GM12891 (cell line): ENCODE measurements around the gene SCRN3.
"Not testable (repeated sequence)": the region's sequence is repeated elsewhere in the genome, so short reads cannot be mapped to it uniquely, and the experiment has no call there.

Source experiments
- DNase-seq: peaks from one replicate; pipeline ENCODE4 v3.0.0; 2011; ENCODE audit warnings: low spot score; ENCODE audit not compliant: insufficient read length
- FAIRE-seq: peaks from 2 replicates; lab custom pipeline; 2011; peaks lifted over from hg19 to GRCh38; lab: Jason Lieb, UNC
- PAX5 ChIP-seq: IDR thresholded peaks from 2 replicates; pipeline ENCODE4 v1.6.1; 2011; ENCODE audit warnings: low read length, moderate library complexity, mild to moderate bottlenecking; ENCODE audit not compliant: insufficient read depth, severe bottlenecking
- POLR2A ChIP-seq: IDR thresholded peaks from 2 replicates; pipeline ENCODE4 v1.6.1; 2011; ENCODE audit warnings: low read depth, low read length, control low read depth
- POLR2AphosphoS5 ChIP-seq: IDR thresholded peaks from 2 replicates; pipeline ENCODE4 v1.6.1; 2011; ENCODE audit warnings: low read depth, low read length, control low read depth
- POU2F2 ChIP-seq: IDR thresholded peaks from 2 replicates; pipeline ENCODE4 v1.6.1; 2011; ENCODE audit warnings: low read depth, mild to moderate bottlenecking, control low read depth, low read length, moderate library complexity
- SPI1 ChIP-seq: IDR thresholded peaks from 2 replicates; pipeline ENCODE4 v1.6.1; 2011; ENCODE audit warnings: low read depth, low read length, control low read depth
- TAF1 ChIP-seq: IDR thresholded peaks from 2 replicates; pipeline ENCODE4 v1.6.1; 2011; ENCODE audit warnings: low read depth, low read length, control low read depth

SCRN3 gene

DNA sequence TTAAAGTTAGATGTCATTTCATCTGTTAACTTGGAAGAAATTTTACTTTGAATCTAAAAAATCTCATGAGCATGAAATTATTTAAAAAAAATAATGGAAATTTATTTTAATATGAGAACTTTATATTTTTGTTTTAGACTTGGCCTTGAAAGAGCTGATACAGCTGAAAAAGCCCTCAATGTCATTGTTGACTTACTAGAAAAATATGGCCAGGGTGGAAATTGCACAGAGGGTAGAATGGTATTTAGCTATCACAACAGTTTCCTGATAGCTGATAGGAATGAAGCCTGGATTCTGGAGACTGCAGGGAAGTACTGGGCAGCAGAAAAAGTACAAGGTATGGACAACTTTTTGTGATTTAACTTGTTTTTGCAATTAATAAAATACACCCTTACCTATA lies 5.3 kb downstream of the SCRN3 start:
- no peak for FAIRE-seq
- TF ChIP-seq TAF1: no peak
- TF ChIP-seq SPI1: no peak
- no peak for TF ChIP-seq POLR2AphosphoS5
- no peak for TF ChIP-seq PAX5
- TF ChIP-seq POU2F2: no peak
- TF ChIP-seq POLR2A: no peak

DNA sequence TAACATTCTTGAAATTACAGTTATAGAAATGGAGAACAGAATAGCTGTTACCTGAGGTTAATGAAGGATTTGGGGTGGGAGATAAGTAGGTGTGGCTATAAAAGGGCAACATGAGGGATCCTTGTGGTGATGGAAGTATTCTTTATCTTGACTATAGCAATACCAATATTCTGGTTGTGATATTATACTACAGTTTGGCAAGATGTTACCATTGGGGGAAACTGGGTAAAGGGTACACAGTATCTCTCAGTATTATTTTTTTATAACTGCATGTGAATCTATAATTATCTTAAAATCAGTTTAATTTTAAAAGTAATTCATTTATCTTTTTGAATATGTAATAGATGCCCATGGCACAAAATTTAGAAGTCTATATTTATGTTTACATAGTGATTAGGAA lies 8.1 kb downstream of the SCRN3 start:
- DNase-seq: no peak
- TF ChIP-seq PAX5: no peak
- TF ChIP-seq SPI1: no peak
- TF ChIP-seq POLR2AphosphoS5: no peak
- FAIRE-seq: no peak

More for the DNA sequence above, 5.3 kb downstream of the SCRN3 start:
- DNase-seq: no peak

DNA sequence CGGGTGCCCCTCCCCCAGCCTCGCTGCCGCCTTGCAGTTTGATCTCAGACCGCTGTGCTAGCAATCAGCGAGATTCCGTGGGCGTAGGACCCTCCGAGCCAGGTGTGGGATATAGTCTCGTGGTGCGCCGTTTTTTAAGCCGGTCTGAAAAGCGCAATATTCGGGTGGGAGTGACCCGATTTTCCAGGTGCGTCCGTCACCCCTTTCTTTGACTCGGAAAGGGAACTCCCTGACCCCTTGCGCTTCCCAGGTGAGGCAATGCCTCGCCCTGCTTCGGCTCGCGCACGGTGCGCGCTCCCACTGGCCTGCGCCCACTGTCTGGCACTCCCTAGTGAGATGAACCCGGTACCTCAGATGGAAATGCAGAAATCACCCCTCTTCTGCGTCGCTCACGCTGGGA lies 14.5 kb downstream of the SCRN3 start:
- FAIRE-seq, DNase-seq: not testable (repeated sequence)

DNA sequence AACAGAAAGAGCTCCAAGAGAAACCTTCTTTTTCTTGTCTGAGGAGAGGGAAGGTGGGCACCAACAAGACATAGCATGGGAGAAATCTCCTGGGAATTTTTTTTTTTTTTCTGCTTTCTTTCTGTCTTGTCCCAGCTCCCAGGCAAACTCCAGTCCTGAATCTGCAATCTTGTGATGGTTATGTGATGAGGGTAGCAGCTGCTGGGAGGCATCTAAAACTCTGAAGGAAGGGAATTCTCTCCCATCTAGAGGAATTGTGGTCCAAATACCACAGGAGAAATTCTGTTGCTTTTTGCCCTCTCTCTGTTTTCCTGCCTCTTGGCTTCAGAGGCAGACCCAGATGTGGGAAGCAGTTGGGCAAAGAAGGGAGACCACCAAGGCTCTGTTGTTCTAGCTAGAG lies 16.7 kb downstream of the SCRN3 start:
- DNase-seq (no peak), FAIRE-seq (no peak)
- TF ChIP-seq SPI1: no peak
- TF ChIP-seq POLR2A: no peak
- no peak for TF ChIP-seq POU2F2
- TF ChIP-seq PAX5: no peak

DNA sequence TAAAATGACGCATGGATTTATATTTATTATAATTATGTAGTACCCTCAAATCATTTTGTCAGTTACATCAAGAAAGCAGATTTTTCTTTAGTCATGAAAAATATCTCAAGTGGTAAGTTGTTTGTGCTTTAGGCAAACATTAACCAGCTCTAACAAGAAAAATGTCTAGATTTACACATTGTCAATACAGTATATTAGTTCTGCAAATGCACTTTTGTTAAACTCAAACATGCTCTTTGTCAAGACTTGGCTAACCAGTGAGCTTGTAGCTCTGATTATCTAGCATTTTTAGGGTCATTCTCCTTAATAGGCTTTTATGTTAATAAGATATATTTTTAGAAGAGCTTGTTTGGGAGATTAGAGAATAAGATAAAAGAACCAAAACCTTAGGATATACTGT lies 32.7 kb downstream of the SCRN3 start:
- DNase-seq: no peak
- TF ChIP-seq SPI1 (no peak), PAX5 (no peak), POLR2AphosphoS5 (no peak), POLR2A (no peak), TAF1 (no peak), POU2F2 (no peak)
- FAIRE-seq: no peak

DNA sequence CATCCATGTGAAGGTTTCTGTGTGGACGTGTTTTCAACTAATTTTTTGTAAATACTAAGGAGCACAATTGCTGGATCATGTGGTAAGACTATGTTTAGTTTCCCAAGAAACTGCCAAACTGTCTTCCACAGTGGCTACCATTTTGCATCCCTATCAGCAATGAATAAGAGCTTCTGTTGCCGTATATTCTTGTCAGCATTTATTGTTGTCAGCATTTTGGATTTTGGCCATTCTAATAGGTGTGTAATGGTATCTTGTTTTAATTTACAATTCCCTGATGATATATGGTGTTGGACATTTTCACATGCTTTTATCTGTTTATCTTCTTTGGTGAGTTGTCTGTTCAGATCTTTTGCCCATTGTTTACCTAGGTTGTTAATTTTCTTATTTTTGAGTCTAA lies 34.5 kb downstream of the SCRN3 start:
- TF ChIP-seq TAF1 (no peak), POU2F2 (no peak), PAX5 (no peak), SPI1 (no peak), POLR2A (no peak), POLR2AphosphoS5 (no peak)
- no peak for DNase-seq
- no peak for FAIRE-seq

DNA sequence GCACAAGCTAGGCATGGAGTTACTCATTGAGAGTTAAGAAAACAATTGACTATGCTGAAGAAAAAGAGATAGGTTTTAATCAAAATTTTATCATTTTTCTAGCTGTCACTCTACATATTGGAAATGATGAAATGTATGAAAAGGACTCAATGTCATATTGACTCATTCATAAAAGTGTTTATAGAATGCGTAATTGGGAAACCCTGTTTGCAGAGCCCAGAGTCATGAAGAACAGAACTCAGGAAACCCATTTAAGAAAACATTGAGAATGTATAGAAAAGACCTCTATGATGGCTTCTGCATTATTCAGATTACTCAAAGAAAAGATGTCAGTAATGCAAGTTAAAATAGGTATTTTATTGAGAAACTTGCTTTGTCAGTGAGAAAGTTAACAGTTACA lies 36.4 kb downstream of the SCRN3 start:
- no peak for FAIRE-seq
- no peak for DNase-seq
- TF ChIP-seq TAF1: no peak
- no peak for TF ChIP-seq SPI1
- TF ChIP-seq POLR2A: no peak
- TF ChIP-seq POLR2AphosphoS5: no peak
- no peak for TF ChIP-seq PAX5
- TF ChIP-seq POU2F2: no peak

DNA sequence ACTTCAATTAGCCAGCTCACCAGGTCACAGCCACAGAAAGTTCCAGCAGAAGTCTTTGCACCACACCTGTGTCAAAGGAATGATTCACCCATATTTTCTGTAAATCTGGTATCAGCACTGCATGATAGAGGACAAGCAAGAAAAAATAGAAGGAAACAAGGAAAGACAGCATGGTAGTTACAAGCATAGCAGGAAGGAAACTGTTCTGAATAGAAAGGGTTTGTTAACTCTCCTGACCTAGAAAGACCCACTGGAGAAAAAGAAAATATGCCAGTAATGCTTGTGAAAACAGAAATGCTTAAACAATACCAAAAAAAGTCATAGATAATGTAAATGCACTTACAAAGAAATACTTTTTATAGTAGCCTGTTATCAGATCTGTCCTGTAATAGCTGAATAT lies 40.8 kb downstream of the SCRN3 start:
- DNase-seq: no peak
- FAIRE-seq: no peak
- TF ChIP-seq PAX5 (no peak), POU2F2 (no peak), POLR2A (no peak), TAF1 (no peak), SPI1 (no peak), POLR2AphosphoS5 (no peak)

DNA sequence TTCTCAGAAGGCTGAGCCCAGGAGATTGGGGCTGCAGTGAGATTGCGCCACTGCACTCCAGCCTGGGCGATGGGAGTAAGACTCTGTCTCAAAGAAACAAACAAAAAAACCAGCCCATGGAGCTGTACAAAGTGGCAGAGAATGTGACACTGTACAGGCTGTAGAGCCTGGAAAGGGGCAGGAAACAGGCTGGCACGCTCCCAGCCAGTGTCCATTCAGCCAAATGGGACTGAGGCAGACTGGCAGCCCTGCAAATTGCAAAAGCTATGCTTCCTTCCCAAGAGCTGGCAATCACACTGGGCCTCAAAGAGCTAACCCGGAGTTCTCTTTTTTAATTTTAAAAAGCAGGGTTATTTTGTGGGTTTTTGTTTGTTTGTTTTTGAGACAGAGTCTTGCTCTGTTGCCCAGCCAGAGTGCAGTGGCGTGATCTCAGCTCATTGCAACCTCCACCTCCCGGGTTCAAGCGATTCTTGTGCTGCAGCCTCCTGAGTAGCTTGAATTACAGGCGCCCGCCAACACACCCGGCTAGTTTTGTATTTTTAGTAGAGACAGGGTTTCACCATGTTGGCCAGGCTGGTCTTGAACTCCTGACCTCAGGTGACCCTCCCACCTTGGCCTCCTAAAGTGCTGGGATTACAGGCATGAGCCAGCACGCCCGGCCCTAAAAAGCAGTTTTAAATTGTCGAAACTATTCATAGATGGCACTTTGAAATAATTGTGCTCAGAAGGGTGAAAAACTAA lies 42.8 kb downstream of the SCRN3 start:
- TF ChIP-seq PAX5 (no peak), POLR2AphosphoS5 (no peak), SPI1 (no peak), POLR2A (no peak), TAF1 (no peak), POU2F2 (no peak)
- FAIRE-seq (no peak), DNase-seq (no peak)

DNA sequence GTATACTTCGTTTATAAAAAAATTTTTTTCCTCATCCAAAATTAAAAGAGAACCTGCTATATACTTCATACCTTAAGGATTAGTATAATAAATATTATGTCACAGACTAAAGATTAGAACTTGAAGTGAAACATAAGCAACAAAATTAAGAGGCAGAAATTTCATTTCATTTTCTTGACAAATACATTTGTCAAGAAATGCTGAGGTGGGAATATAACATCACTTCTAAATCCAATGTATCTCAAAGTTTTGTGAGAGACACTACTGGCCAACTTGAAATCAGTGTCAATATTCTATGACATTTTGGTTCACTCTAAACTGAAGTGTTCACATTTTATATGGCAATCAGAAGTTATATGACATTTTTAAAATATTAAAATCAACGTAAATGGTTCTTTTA lies 43.8 kb downstream of the SCRN3 start:
- DNase-seq: no peak
- no peak for FAIRE-seq
- TF ChIP-seq TAF1 (no peak), POLR2AphosphoS5 (no peak), POU2F2 (no peak), POLR2A (no peak), SPI1 (no peak), PAX5 (no peak)

DNA sequence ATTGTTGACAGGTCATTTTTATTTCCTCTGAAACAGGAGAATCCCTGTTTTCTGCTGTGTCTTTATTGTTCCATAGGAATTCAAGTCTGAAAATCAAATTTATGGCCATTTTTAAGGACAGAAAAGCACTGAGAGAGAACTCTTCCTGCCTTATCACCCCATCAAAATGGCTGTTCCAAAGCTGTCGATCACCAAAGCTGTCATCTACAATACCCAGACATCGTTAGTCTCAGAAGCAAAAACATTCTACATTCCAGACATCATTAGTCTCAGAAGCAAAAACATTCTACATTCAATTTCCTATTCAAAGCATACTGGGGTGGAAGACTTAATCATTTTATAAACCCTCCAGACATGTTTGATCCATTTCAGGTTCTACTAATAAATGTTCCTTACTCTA lies 44.4 kb downstream of the SCRN3 start:
- no peak for DNase-seq
- no peak for FAIRE-seq
- TF ChIP-seq PAX5 (no peak), POU2F2 (no peak), POLR2AphosphoS5 (no peak), TAF1 (no peak)
